Adrenal gland (tissue), 12 donors: ENCODE measurements around the gene SVOP. TPM values are rescaled to one million over a fixed set of nuclear protein-coding genes. Genes with fewer than 3 reads are reported as not detected.

Source experiments
- DNase-seq, 7 donors: peaks; one replicate each; pipeline ENCODE4 v3.0.0-alpha.2; 2019 to 2020
- H3K27ac ChIP-seq, 5 donors: fragments of 200-600 bp; sonication (generic) in 4 of 5; 1 replicate in 3 of 5; 2 replicates in 2 of 5; pipeline versions ENCODE4 v1.5.1 to v1.8.0; 2016 to 2020; ENCODE audit warnings: mild to moderate bottlenecking in 1 of 5
- H3K27me3 ChIP-seq: fragments of 200-600 bp; 2 replicates; pipeline ENCODE4 v1.8.0; 2021
- H3K36me3 ChIP-seq, 2 donors: fragments of 200-600 bp; replicated peaks in 1 of 2; 1 replicate in 1 of 2; 2 replicates in 1 of 2; pipeline versions ENCODE4 v1.5.1 to v1.8.0; 2018 to 2022
- H3K4me1 ChIP-seq, 2 donors: fragments of 200-600 bp; replicated peaks in 1 of 2; 1 replicate in 1 of 2; 2 replicates in 1 of 2; pipeline versions ENCODE4 v1.5.1 to v1.8.0; 2018 to 2021
- H3K4me3 ChIP-seq, 4 donors: fragments of 200-600 bp; sonication (generic) in 3 of 4; one replicate each; pipeline ENCODE4 v1.5.1; 2016 to 2018
- H3K9me3 ChIP-seq, 3 donors: fragments of 200-600 bp; sonication (generic) in 1 of 3; replicated peaks in 1 of 3; 1 replicate in 2 of 3; 2 replicates in 1 of 3; pipeline versions ENCODE4 v1.5.1 to v1.8.0; 2016 to 2021
- CTCF ChIP-seq, 6 experiments: fragments of 450-650 bp in 4 of 6; fragments of 200-600 bp in 2 of 6; sonication (generic) in 1 of 6; IDR thresholded peaks; 1 replicate in 5 of 6; 2 replicates in 1 of 6; pipeline versions ENCODE4 v1.5.1 to v1.8.0; 2016 to 2021; ENCODE audit warnings: antibody characterized with exemption in 6 of 6, mild to moderate bottlenecking in 2 of 6, moderate library complexity in 1 of 6
- POLR2A ChIP-seq, 2 donors: fragments of 450-650 bp; IDR thresholded peaks; one replicate each; pipeline ENCODE4 v1.6.1; 2017; ENCODE audit warnings: antibody characterized with exemption in 2 of 2, mild to moderate bottlenecking in 2 of 2, moderate library complexity in 1 of 2
- WGBS, 4 donors: extraction: QIAGEN DNeasy Blood & Tissue Kit in 2 of 4; methylation state at CpG; one replicate each; pipeline versions ENCODE4 v1.1.5 to v1.1.7; 2013 to 2017; 5-methylcytosine and 5-hydroxymethylcytosine counted together
- intact Hi-C, 2 donors: fragments of 100-400 bp; cut with DNase I; formaldehyde crosslinking; loops; one replicate each; pipeline versions ENCODE4 v1.14.1 to v1.15.0; 2022 to 2023
- polyA plus RNA-seq, 3 donors: library from polyadenylated mRNA; stranded (reverse); fragments of 200-250 nt in 2 of 3; fragments of 350-450 nt in 1 of 3; fragmentation: Illumina TruSeq in 1 of 3; extraction: RNeasy Lipid Tissue Mini Kit (QIAGEN cat#74804) in 1 of 3; gene quantifications; one replicate each; pipeline ENCODE4 v1.2.3, GENCODE V29; 2013 to 2014
- total RNA-seq, 9 donors: library from RNA; depleted of rRNA in 4 of 9; stranded (reverse); fragments of >200 nt in 4 of 9; fragments of 120-200 nt in 1 of 9; fragmentation: NEBNext Ultra II Directional in 1 of 9; extraction: Animal tissue kit (Norgen Biotek cat#: 25700) in 1 of 9; gene quantifications; one replicate each; pipeline versions ENCODE4 v1.1.0 to v1.2.4, GENCODE V29; 2013 to 2023
- donor health status: healthy with polysubstance abuse.
- donor health status: Bipolar disorder and iron deficiency.
- donor health status: DM: yes; HTN: yes; CAD: no.
- donor health status: DM: no; HTN: no; CAD: no.
- donor health status: DM: no; HTN: no; CAD: no.
- donor health status: DM: yes; HTN: yes; CAD: no.

Gene SVOP
- total and polyA plus RNA-seq, 12 donors, result 0.08 to 2.6 (median 0.98) TPM; not detected in 4

GRCh38 chr12:108947097-108947496 lies 73.8 kb downstream of the SVOP start:
- intact Hi-C loops, result loop anchor here in 1 of 2 donors (10.0 kb wide), 1 partner anchor 132 kb away; no protein-coding TSS in a partner anchor
- TF ChIP-seq CTCF (IDR thresholded peaks at IDR 0.05) (no peak), POLR2A (IDR thresholded peaks at IDR 0.05) (no peak)
- Histone ChIP-seq H3K4me3 (no peak overlapping the region), H3K27ac (no peak overlapping the region), H3K4me1 (peaks cover 6 to 7% of the 10 kb centered on the region in 2 donors), H3K9me3 (no peaks in the 10 kb centered on the region), H3K36me3 (no peaks in the 10 kb centered on the region), H3K27me3 (no peaks in the 10 kb centered on the region)
- WGBS, 4 donors, result 39 to 70% (median 52%) methylated on average over 1 of the region's 1 CpG
- no peak for DNase-seq

GRCh38 chr12:108940138-108940537 lies 80.7 kb downstream of the SVOP start:
- no peaks in the 10 kb centered on the region for H3K36me3 ChIP-seq
- H3K4me3 ChIP-seq, result no peak overlapping the region
- 33 to 90% (median 48%) methylated on average over 1 of the region's 1 CpG for WGBS, 4 donors
- DNase-seq, result no peak
- no peak overlapping the region for H3K27ac ChIP-seq
- TF ChIP-seq CTCF (IDR thresholded peaks at IDR 0.05) (no peak), POLR2A (IDR thresholded peaks at IDR 0.05) (no peak)
- intact Hi-C loops, result loop anchor here in 1 of 2 donors (10.0 kb wide), 1 partner anchor 125 kb away; no protein-coding TSS in a partner anchor
- no peaks in the 10 kb centered on the region for H3K4me1 ChIP-seq
- no peaks in the 10 kb centered on the region for H3K9me3 ChIP-seq
- no peaks in the 10 kb centered on the region for H3K27me3 ChIP-seq

GRCh38 chr12:108939594-108939993 lies 81.3 kb downstream of the SVOP start:
- intact Hi-C loops, result no loop called here
- 58 to 94% (median 67%) methylated on average over 1 of the region's 1 CpG for WGBS, 4 donors
- DNase-seq, result peak in 1 of 7 donors; percentile 15
- no peaks in the 10 kb centered on the region for H3K4me1 ChIP-seq
- H3K27me3 ChIP-seq, result no peaks in the 10 kb centered on the region
- H3K4me3 ChIP-seq, result no peak overlapping the region
- no peak for TF ChIP-seq CTCF (IDR thresholded peaks at IDR 0.05)
- H3K36me3 ChIP-seq, result no peaks in the 10 kb centered on the region
- no peak overlapping the region for H3K27ac ChIP-seq
- no peaks in the 10 kb centered on the region for H3K9me3 ChIP-seq

- DNase-seq, result no peak
- TF ChIP-seq POLR2A (IDR thresholded peaks at IDR 0.05) (no peak), CTCF (IDR thresholded peaks at IDR 0.05) (no peak)
- 84 to 87% (median 87%) methylated on average over 12 to 13 of the region's 13 CpGs for WGBS, 4 donors
These were observed 82.5 kb downstream of the SVOP start for GRCh38 chr12:108938247-108938924.

More at GRCh38 chr12:108938247-108938924, 82.5 kb downstream of the SVOP start:
- intact Hi-C loops, result no loop called here
- Histone ChIP-seq H3K4me1 (no peaks in the 10 kb centered on the region), H3K27ac (no peak overlapping the region), H3K27me3 (no peaks in the 10 kb centered on the region), H3K36me3 (no peaks in the 10 kb centered on the region), H3K4me3 (no peak overlapping the region), H3K9me3 (no peaks in the 10 kb centered on the region)
